ENCODE measurements around the gene CD3D. TPM values are rescaled to one million over a fixed set of nuclear protein-coding genes. Genes with fewer than 3 reads are reported as not detected.

The CD3D gene
- total RNA-seq, result not detected in 2 replicates
- polyA plus RNA-seq (2012), result not detected

- no peak for DNase-seq (ENCODE audit: low read depth)
These were observed at the start of gene CD3D for GRCh38 chr11:118342503-118343161. Gene CD3D, minus strand, starts transcription at chr11:118342705. Its CDS starts 98 bp downstream, at chr11:118342607.

GRCh38 chr11:118383657-118384056 is 41.2 kb upstream of the CD3D start:
- no peak for DNase-seq (ENCODE audit: low read depth)

- no peak for DNase-seq (ENCODE audit: low read depth)
These were observed 40.4 kb upstream of the CD3D start for GRCh38 chr11:118382954-118383353.

GRCh38 chr11:118380571-118380970 is 38.1 kb upstream of the CD3D start:
- peak; percentile 61 for DNase-seq (ENCODE audit: low read depth)

- no peak for DNase-seq (ENCODE audit: low read depth)
These were observed 37.0 kb upstream of the CD3D start for GRCh38 chr11:118379497-118379896.

GRCh38 chr11:118375978-118376377 is 33.5 kb upstream of the CD3D start:
- no peak for DNase-seq (ENCODE audit: low read depth)

- DNase-seq (ENCODE audit: low read depth), result no peak
These were observed 32.2 kb upstream of the CD3D start for GRCh38 chr11:118374729-118375128.

GRCh38 chr11:118373871-118374270 is 31.4 kb upstream of the CD3D start:
- no peak for DNase-seq (ENCODE audit: low read depth)

- no peak for DNase-seq (ENCODE audit: low read depth)
These were observed 30.8 kb upstream of the CD3D start for GRCh38 chr11:118373263-118373662.

GRCh38 chr11:118370774-118371173 is 28.3 kb upstream of the CD3D start:
- DNase-seq (ENCODE audit: low read depth), result no peak

GRCh38 chr11:118366287-118366686 is 23.8 kb upstream of the CD3D start:
- no peak for DNase-seq (ENCODE audit: low read depth)

GRCh38 chr11:118364956-118365615 is 22.6 kb upstream of the CD3D start:
- DNase-seq (ENCODE audit: low read depth), result no peak

GRCh38 chr11:118359295-118359958 is 16.9 kb upstream of the CD3D start, which contains the start of gene UBE4A:
Gene UBE4A, plus strand, starts transcription at chr11:118359600. Its CDS starts 5,481 bp downstream, at chr11:118365081.
- DNase-seq (ENCODE audit: low read depth), result peak; percentile 94

GRCh38 chr11:118358071-118358470 is 15.6 kb upstream of the CD3D start:
- no peak for DNase-seq (ENCODE audit: low read depth)

GRCh38 chr11:118353084-118353710 is 10.7 kb upstream of the CD3D start:
- DNase-seq (ENCODE audit: low read depth), result peak; percentile 57

GRCh38 chr11:118349475-118349874 is 7.0 kb upstream of the CD3D start:
- DNase-seq (ENCODE audit: low read depth), result no peak

GRCh38 chr11:118343981-118344515 is 1.5 kb upstream of the CD3D start, which contains the start of gene CD3G:
Gene CD3G, plus strand, starts transcription at chr11:118344344. Its CDS starts 80 bp downstream, at chr11:118344424.
- no peak for DNase-seq (ENCODE audit: low read depth)

GRCh38 chr11:118343248-118343647 is 743 bp upstream of the CD3D start:
- no peak for DNase-seq (ENCODE audit: low read depth)

- no peak for DNase-seq (ENCODE audit: low read depth)
These were observed 553 bp downstream of the CD3D start for GRCh38 chr11:118341815-118342489.

- no peak for DNase-seq (ENCODE audit: low read depth)
These were observed 1.2 kb downstream of the CD3D start for GRCh38 chr11:118341261-118341660.

GRCh38 chr11:118340449-118340848 is 2.1 kb downstream of the CD3D start:
- DNase-seq (ENCODE audit: low read depth), result no peak

Data from myocyte (in vitro differentiated cells).